ENCODE results near the gene OBSCN. TPM values are rescaled to one million over a fixed set of nuclear protein-coding genes. Genes with fewer than 3 reads are reported as not detected.

Gene OBSCN
- total and polyA plus RNA-seq, 10 of the 15 experiments (the other 5 are each of a cell fraction or from before 2014, with no cell fraction given) = 0.01 to 0.36 (median 0.08) TPM; not detected in 2

GRCh38 chr1:228337031-228337564 is 129.3 kb downstream of the OBSCN start:
- Histone ChIP-seq H3K4me1 (ENCODE audit: control insufficient read depth, insufficient read depth, low read length) (no peaks in the 10 kb centered on the region), H4K20me1 (ENCODE audit: control insufficient read depth, insufficient read depth) (no peaks in the 10 kb centered on the region), H3K9me3 (replicated peaks; ENCODE audit: control insufficient read depth, insufficient read depth, low read length) (no peaks in the 10 kb centered on the region), H2AFZ (ENCODE audit: control insufficient read depth, low read depth, low read length) (no peak overlapping the region), H3K9ac (ENCODE audit: control insufficient read depth, insufficient read depth, low read length) (no peak overlapping the region), H3K4me3 (no peak overlapping the region), H3K4me2 (ENCODE audit: control insufficient read depth, insufficient read depth) (no peak overlapping the region), H3K79me2 (ENCODE audit: control insufficient read depth, insufficient read depth, low read length) (no peaks in the 10 kb centered on the region), H3K27me3 (replicated peaks in 1 of 2; ENCODE audit: control insufficient read depth in 2 of 2, insufficient read depth in 2 of 2, low read length in 1 of 2) (no peaks in the 10 kb centered on the region), H3K36me3 (ENCODE audit: control insufficient read depth in 2 of 2, insufficient read depth in 2 of 2, low read length in 1 of 2) (no peaks in the 10 kb centered on the region), H3K27ac (ENCODE audit: control insufficient read depth, insufficient read depth) (no peak overlapping the region)
- DNase-seq (ENCODE audit: low read depth, low spot score) (no peak), FAIRE-seq (no peak), ATAC-seq (no peak)
- intact Hi-C loops (cut with micrococcal nuclease; ENCODE audit: unreplicated experiment) = no loop called here
- ChIA-PET POLR2A (no interaction called here), RAD21 (ENCODE audit: unreplicated experiment) (no interaction called here), CTCF (no interaction called here), SMC1A (ENCODE audit: uncharacterized antibody, unreplicated experiment) (no interaction called here)
- WGBS (ENCODE audit: insufficient coverage, insufficient replicate concordance, low lambda C conversion rate, missing lambda C conversion rate) = 21% methylated on average over 14 of the region's 15 CpGs
- in situ Hi-C loops (cut with MboI) = no loop called here
- no TSS peak for BruUV-seq (replicated peaks)
- no peak for TF ChIP-seq HCFC1 (IDR thresholded peaks at IDR 0.05; ENCODE audit: low read length)
- TF ChIP-seq SMAD5 (IDR thresholded peaks at IDR 0.05; ENCODE audit: low read depth) = no peak
- TF ChIP-seq SUZ12 (IDR thresholded peaks at IDR 0.05; ENCODE audit: unreplicated experiment) = no peak
- TF ChIP-seq RCOR1 (conservative IDR thresholded peaks at IDR 0.05; ENCODE audit: low read depth, low read length) = no peak
- no peak for TF ChIP-seq PML (IDR thresholded peaks at IDR 0.05; ENCODE audit: low read length)
- no peak for TF ChIP-seq NR2F1 (conservative IDR thresholded peaks at IDR 0.05)
- no peak for TF ChIP-seq TARDBP (IDR thresholded peaks at IDR 0.05; ENCODE audit: borderline replicate concordance)
- no peak for TF ChIP-seq RELB (IDR thresholded peaks at IDR 0.05; ENCODE audit: low read depth)
- no peak for TF ChIP-seq NBN (IDR thresholded peaks at IDR 0.05)
- TF ChIP-seq KAT2A (conservative IDR thresholded peaks at IDR 0.05; ENCODE audit: control insufficient read depth, low read depth, low read length) = no peak
- TF ChIP-seq MTA2 (IDR thresholded peaks at IDR 0.05; ENCODE audit: low read depth) = no peak
